Psoas muscle (tissue), 8 donors: ENCODE results near the gene KCNN1. TPM values are rescaled to one million over a fixed set of nuclear protein-coding genes. Genes with fewer than 3 reads are reported as not detected.
A peak's percentile ranks its signal among the peaks of the same experiment; 100 is the strongest.
"Not testable (repeated sequence)": the region's sequence is repeated elsewhere in the genome, so short reads cannot be mapped to it uniquely, and the experiment has no call there.

ENCODE experiments used
- ATAC-seq, 4 donors: fragments of 200-7000 bp; cut with Tn5 transposase; one replicate each; pipeline ENCODE4 v1.9.1; 2020; ENCODE audit warnings: moderate library complexity in 3 of 4, mild to moderate bottlenecking in 2 of 4
- DNase-seq, 2 donors: peaks; one replicate each; pipeline ENCODE4 v3.0.0-alpha.2; 2020
- H3K27ac ChIP-seq: fragments of 200-600 bp; one replicate; pipeline ENCODE4 v1.8.0; 2022
- H3K27me3 ChIP-seq, 3 donors: fragments of 200-600 bp in 1 of 3; one replicate each; pipeline versions ENCODE4 v1.6.1 to v1.8.0; 2013 to 2022; ENCODE audit warnings: low read length in 2 of 3, mild to moderate bottlenecking in 2 of 3, moderate library complexity in 1 of 3; ENCODE audit not compliant: insufficient read depth in 3 of 3
- H3K36me3 ChIP-seq, 2 donors: fragments of 200-600 bp in 1 of 2; one replicate each; pipeline versions ENCODE4 v1.6.1 to v1.8.0; 2013 to 2022; ENCODE audit warnings: low read depth in 1 of 2, mild to moderate bottlenecking in 1 of 2, moderate library complexity in 1 of 2; ENCODE audit not compliant: insufficient read depth in 1 of 2
- H3K4me1 ChIP-seq: fragments of 200-600 bp; one replicate; pipeline ENCODE4 v1.8.0; 2022
- H3K4me3 ChIP-seq: fragments of 200-600 bp; one replicate; pipeline ENCODE4 v1.8.0; 2022; ENCODE audit warnings: mild to moderate bottlenecking
- H3K9me3 ChIP-seq: fragments of 200-600 bp; one replicate; pipeline ENCODE4 v1.8.0; 2022
- WGBS, 3 donors: extraction: QIAGEN DNeasy Blood & Tissue Kit; methylation state at CpG; one replicate each; pipeline versions ENCODE4 v1.1.6 to v1.1.7; 2013; 5-methylcytosine and 5-hydroxymethylcytosine counted together
- intact Hi-C, 2 donors: fragments of 100-400 bp; cut with DNase I; formaldehyde crosslinking; loops; one replicate each; pipeline versions ENCODE4 v1.11.0 to v1.14.2; 2022
- polyA plus RNA-seq, 3 donors: library from polyadenylated mRNA; stranded (reverse); fragments of 200-250 nt; gene quantifications; one replicate each; pipeline ENCODE4 v1.2.3, GENCODE V29; 2013
- total RNA-seq, 4 donors: library from RNA; stranded (reverse); fragmentation: NEBNext Ultra II Directional in 2 of 4; extraction: Animal tissue kit (Norgen Biotek cat#: 25700) in 2 of 4; gene quantifications; one replicate each; pipeline versions ENCODE4 v1.2.1 to v1.2.4, GENCODE V29; 2021 to 2023
- TF ChIP-seq, protein P1 (sequence below): fragments of 200-600 bp; IDR thresholded peaks from one replicate; pipeline ENCODE4 v1.8.0; 2022; ENCODE audit warnings: antibody characterized with exemption
- donor health status: healthy with polysubstance abuse.
- donor health status: DM: no; HTN: no; CAD: no; lungs with moderate emphysema.
- donor health status: Bipolar disorder and iron deficiency.
- donor health status: healthy.
- donor health status: DM: yes; HTN: yes; CAD: no.
- donor health status: DM: no; HTN: no; CAD: no.
- donor health status: DM: no; HTN: no; CAD: no.
- donor health status: DM: yes; HTN: yes; CAD: no.

The KCNN1 gene
- total and polyA plus RNA-seq, 7 donors: 0.01 to 0.06 TPM; not detected in 5

DNA sequence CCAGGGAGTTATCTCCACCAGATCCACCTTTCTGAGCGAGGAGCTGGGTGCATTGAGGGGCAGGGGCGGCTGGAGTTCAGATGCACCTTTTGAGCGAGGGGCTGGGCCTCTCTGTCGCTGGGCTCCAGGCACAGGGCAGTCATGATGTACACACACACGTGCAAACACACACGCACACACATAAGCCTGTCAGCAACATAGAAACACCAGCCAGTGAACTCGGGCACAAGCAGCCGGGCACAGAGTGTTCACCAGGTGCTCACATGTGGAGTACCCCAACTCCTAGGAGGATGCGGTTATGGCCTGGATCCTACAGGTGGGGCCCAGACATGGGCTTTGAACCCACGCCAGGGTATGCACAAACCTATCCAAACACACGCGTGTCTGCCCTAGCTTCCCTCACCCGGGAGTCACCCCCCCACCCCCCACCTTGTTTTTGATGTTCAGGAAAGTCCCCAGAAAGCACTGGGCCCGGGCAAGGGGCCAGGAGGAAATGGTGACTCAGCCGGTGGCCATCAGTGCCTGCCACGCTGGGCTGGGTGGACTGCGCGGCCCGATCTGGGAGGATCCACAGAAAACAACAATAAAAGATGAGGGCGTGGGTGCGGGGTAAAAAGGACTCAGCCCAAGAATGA, 54.3 kb downstream of the KCNN1 start:
- no peaks in the 10 kb centered on the region for H3K27me3 ChIP-seq
- intact Hi-C loops: loop anchor here in 1 of 2 donors (5.0 kb wide), 1 partner anchor 1734 kb away; no protein-coding TSS in a partner anchor
- ATAC-seq: peak; percentile 18 to 46 (median 31)
- TF ChIP-seq, protein P1, sequence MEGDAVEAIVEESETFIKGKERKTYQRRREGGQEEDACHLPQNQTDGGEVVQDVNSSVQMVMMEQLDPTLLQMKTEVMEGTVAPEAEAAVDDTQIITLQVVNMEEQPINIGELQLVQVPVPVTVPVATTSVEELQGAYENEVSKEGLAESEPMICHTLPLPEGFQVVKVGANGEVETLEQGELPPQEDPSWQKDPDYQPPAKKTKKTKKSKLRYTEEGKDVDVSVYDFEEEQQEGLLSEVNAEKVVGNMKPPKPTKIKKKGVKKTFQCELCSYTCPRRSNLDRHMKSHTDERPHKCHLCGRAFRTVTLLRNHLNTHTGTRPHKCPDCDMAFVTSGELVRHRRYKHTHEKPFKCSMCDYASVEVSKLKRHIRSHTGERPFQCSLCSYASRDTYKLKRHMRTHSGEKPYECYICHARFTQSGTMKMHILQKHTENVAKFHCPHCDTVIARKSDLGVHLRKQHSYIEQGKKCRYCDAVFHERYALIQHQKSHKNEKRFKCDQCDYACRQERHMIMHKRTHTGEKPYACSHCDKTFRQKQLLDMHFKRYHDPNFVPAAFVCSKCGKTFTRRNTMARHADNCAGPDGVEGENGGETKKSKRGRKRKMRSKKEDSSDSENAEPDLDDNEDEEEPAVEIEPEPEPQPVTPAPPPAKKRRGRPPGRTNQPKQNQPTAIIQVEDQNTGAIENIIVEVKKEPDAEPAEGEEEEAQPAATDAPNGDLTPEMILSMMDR: no peak
- 16 to 31% (median 21%) methylated on average over 21 of the region's 21 CpGs for WGBS, 3 donors
- no peaks in the 10 kb centered on the region for H3K9me3 ChIP-seq
- H3K4me1 ChIP-seq: peaks cover 60% of the 10 kb centered on the region
- peak overlapping the region; percentile 97 for H3K27ac ChIP-seq
- H3K36me3 ChIP-seq: no peaks in the 10 kb centered on the region
- peak; percentile 93 to 97 for DNase-seq
- H3K4me3 ChIP-seq: peak overlapping the region; percentile 59

DNA sequence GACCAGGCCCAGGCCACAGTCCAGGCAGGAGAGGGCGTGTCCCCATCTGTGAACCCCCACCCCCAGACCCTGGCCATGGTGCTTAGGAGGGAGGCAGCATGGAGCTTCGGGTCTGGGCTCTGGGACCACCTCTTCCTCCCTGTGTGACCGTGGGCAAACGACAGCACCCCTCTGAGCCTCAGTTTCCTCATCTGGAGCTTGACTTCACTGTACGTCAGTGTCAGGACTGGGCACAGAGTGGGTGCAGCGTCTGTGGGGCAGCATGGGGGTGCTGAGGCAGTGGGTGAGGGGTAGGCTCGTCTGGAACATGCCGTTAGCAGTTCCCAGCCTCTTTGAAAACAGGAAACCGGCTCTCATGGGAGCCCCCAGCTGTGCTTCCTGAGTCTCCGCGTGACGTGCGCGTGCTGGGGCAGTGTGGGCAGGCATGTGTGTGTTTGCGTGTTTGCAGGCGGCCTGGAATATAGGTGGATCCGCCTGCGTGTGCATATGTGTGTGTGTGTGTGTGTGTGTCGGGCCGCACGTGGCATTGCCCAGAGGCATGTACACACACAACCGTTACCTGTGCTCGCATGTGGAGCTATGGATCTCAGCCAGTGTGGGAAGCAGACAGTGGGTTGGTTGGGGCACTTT, 56.8 kb downstream of the KCNN1 start:
- intact Hi-C loops: loop anchor here in 1 of 2 donors (5.0 kb wide), 1 partner anchor 1736 kb away; no protein-coding TSS in a partner anchor
- no peaks in the 10 kb centered on the region for H3K27me3 ChIP-seq
- H3K27ac ChIP-seq: peak overlapping the region; percentile 97
- TF ChIP-seq, protein P1: no peak
- H3K36me3 ChIP-seq: no peaks in the 10 kb centered on the region
- 42 to 55% (median 45%) methylated on average over 23 of the region's 23 CpGs for WGBS, 3 donors
- peaks cover 44% of the 10 kb centered on the region for H3K4me1 ChIP-seq
- H3K4me3 ChIP-seq: peak overlapping the region; percentile 59
- no peaks in the 10 kb centered on the region for H3K9me3 ChIP-seq
- ATAC-seq: peak in 2 of 4 donors; percentile 1 to 15
- DNase-seq: peak; percentile 87 to 94

DNA sequence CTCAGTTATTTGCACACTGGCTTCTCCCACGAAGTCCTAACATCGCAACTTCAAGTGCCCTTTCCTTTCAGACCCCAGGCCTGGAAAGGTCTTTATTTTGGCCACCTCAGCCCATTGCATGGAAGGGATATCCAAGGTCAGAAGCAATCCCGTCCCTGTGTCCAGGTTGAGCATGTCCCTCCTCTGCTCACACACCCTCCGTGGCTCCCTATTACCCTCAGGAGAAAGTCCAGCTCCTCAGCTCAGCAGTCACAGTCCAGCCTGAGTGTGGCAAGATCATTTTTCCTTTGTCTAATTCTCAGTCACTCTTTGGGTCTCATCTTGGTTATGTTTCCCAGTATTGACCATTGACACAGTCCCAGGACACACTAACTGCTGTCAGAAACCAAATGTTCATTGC, 60.2 kb downstream of the KCNN1 start:
- Histone ChIP-seq H3K36me3 (no peaks in the 10 kb centered on the region), H3K4me1 (peaks cover 47% of the 10 kb centered on the region), H3K27ac (peak overlapping the region; percentile 90), H3K27me3 (no peaks in the 10 kb centered on the region), H3K9me3 (no peaks in the 10 kb centered on the region), H3K4me3 (no peak overlapping the region)
- TF ChIP-seq, protein P1: no peak
- intact Hi-C loops: no loop called here
- ATAC-seq (no peak), DNase-seq (no peak)
- 88 to 95% (median 93%) methylated on average over 4 of the region's 4 CpGs for WGBS, 3 donors

DNA sequence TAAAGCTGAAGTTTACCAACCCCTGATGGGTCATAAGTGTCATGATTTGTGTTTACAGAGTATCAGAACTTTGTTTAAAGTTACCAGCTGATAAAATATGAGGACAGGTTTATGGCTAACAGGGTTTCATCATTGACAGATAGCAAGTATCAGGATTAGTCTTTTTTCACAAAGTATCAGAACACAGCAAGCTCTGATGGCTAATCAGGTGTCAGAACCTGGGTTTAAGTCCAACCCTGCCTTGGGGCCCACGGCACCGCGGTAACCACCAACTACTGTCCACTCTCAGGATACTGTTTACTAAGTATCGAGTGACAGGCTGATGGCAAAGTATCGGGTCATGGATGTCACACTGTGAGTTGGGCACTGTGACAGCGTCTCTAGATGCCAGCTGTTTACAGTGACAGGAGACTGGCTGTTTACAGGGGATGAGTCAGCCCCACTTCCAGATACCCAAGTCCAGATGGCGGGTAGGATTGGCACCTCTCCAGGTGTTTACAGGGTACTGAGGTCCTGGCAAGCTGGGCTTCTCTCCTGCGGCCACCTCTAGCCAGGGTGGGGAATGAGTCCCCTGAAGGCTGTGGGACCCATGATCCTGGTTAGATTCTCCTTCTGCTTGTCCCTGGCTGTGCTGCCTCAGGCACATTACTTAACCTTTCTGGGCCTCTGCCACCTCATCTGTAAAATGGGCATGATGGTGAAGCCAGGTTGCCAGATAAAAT, 62.9 kb downstream of the KCNN1 start:
- Histone ChIP-seq H3K36me3 (no peaks in the 10 kb centered on the region), H3K27ac (peak overlapping the region; percentile 90), H3K4me1 (peaks cover 25% of the 10 kb centered on the region), H3K27me3 (no peaks in the 10 kb centered on the region), H3K4me3 (no peak overlapping the region), H3K9me3 (no peaks in the 10 kb centered on the region)
- TF ChIP-seq, protein P1: no peak
- WGBS, 3 donors: 18 to 33% (median 23%) methylated on average over 8 of the region's 8 CpGs
- ATAC-seq (peak; percentile 91 to 97 (median 96)), DNase-seq (peak; percentile 78 to 92)
- intact Hi-C loops: no loop called here

DNA sequence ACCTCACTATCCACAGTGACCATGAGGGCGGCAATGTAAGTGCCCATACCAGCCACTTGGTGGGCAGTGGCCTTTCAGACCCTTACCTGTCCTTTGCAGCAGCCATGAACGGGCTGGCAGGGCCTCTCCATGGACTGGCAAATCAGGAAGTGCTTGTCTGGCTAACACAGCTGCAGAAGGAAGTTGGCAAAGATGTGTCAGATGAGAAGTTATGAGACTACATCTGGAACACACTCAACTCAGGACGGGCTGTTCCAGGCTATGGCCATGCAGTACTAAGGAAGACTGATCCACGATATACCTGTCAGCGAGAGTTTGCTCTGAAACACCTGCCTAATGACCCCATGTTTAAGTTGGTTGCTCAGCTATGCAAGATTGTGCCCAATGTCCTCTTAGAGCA, 64.5 kb downstream of the KCNN1 start:
- 40 to 51% (median 49%) methylated on average over 5 of the region's 5 CpGs for WGBS, 3 donors
- intact Hi-C loops, H3K4me3 ChIP-seq, H3K9me3 ChIP-seq, H3K36me3 ChIP-seq, H3K27me3 ChIP-seq: not testable (repeated sequence)
- peak overlapping the region; percentile 90 for H3K27ac ChIP-seq
- peaks cover 23% of the 10 kb centered on the region for H3K4me1 ChIP-seq
- ATAC-seq (peak; percentile 34 to 66 (median 53)), DNase-seq (peak in 1 of 2 donors; percentile 55)

DNA sequence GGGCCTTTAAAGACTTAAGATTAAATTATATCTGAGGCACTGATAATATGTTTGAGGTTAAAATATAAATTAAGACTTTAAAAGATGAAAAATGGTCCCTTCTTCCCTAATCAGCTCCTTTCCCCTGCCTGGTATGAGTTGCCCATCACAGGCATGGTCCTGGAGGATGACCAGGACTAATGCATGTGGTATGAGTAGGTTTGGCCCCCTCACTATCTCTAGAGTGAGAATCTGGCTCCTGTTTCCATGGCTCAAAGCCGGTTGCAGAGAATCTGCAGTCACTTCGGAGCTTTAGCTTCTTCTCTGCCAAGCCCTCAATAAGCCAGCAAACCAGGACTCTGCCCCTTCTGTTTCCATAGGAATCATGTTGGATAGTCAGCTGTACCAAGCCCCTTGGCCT, 65.2 kb downstream of the KCNN1 start:
- H3K36me3 ChIP-seq, H3K27me3 ChIP-seq, H3K4me3 ChIP-seq, DNase-seq, H3K9me3 ChIP-seq, intact Hi-C loops, ATAC-seq: not testable (repeated sequence)
- H3K27ac ChIP-seq: peak overlapping the region; percentile 90
- WGBS, 3 donors: 21 to 43% (median 35%) methylated on average over 2 of the region's 2 CpGs
- peaks cover 23% of the 10 kb centered on the region for H3K4me1 ChIP-seq
